Astrocyte (in vitro differentiated cells and primary cell): ENCODE results near the gene CD1D. TPM values are rescaled to one million over a fixed set of nuclear protein-coding genes. Genes with fewer than 3 reads are reported as not detected.

ENCODE experiments used
- DNase-seq: peaks from one replicate; pipeline ENCODE4 v3.0.0-alpha.2; 2010; ENCODE audit warnings: low read depth
- FAIRE-seq: peaks from 2 replicates; lab custom pipeline; 2011; peaks lifted over from hg19 to GRCh38; lab: Jason Lieb, UNC
- H2AFZ ChIP-seq: 2 replicates; pipeline ENCODE4 v1.6.0; 2012; ENCODE audit warnings: low read depth, low read length, inconsistent platforms
- H3K27ac ChIP-seq: 2 replicates; pipeline ENCODE4 v1.5.1; 2011; ENCODE audit warnings: low read depth, low read length, inconsistent platforms
- H3K27me3 ChIP-seq: 2 replicates; pipeline ENCODE4 v1.6.0; 2011; ENCODE audit warnings: low read length, inconsistent platforms; ENCODE audit not compliant: insufficient read depth
- H3K36me3 ChIP-seq: 2 replicates; pipeline ENCODE4 v1.5.1; 2011; ENCODE audit warnings: low read length, inconsistent platforms; ENCODE audit not compliant: insufficient read depth
- H3K4me1 ChIP-seq: 2 replicates; pipeline ENCODE4 v1.5.1; 2011; ENCODE audit warnings: low read length, inconsistent platforms; ENCODE audit not compliant: insufficient read depth
- H3K4me2 ChIP-seq: 2 replicates; pipeline ENCODE4 v1.6.0; 2012; ENCODE audit warnings: low read length, inconsistent platforms
- H3K4me3 ChIP-seq: 2 replicates; pipeline ENCODE4 v1.5.1; 2011; ENCODE audit warnings: low read depth, mild to moderate bottlenecking, low read length, inconsistent platforms; ENCODE audit not compliant: insufficient read depth
- H3K79me2 ChIP-seq: 2 replicates; pipeline ENCODE4 v1.6.0; 2012; ENCODE audit warnings: mild to moderate bottlenecking, low read length, inconsistent platforms; ENCODE audit not compliant: insufficient read depth
- H3K9ac ChIP-seq: 2 replicates; pipeline ENCODE4 v1.6.0; 2012; ENCODE audit warnings: mild to moderate bottlenecking, low read length, inconsistent platforms
- H3K9me3 ChIP-seq: 2 replicates; pipeline ENCODE4 v1.5.1; 2012; ENCODE audit warnings: low read depth, mild to moderate bottlenecking, low read length, inconsistent platforms; ENCODE audit not compliant: insufficient read depth
- H4K20me1 ChIP-seq: 2 replicates; pipeline ENCODE4 v1.6.0; 2012; ENCODE audit warnings: low read length, inconsistent platforms; ENCODE audit not compliant: insufficient read depth
- H3K27ac Mint-ChIP-seq: one replicate; pipeline ENCODE4 v1.8.0; 2021; ENCODE audit warnings: mild to moderate bottlenecking, mixed read lengths; ENCODE audit not compliant: unreplicated experiment
- H3K27me3 Mint-ChIP-seq: one replicate; pipeline ENCODE4 v1.8.0; 2021; ENCODE audit warnings: low read depth, mixed read lengths; ENCODE audit not compliant: unreplicated experiment
- H3K36me3 Mint-ChIP-seq: one replicate; pipeline ENCODE4 v1.8.0; 2021; ENCODE audit warnings: low read depth, mixed read lengths; ENCODE audit not compliant: unreplicated experiment
- H3K4me1 Mint-ChIP-seq: one replicate; pipeline ENCODE4 v1.8.0; 2021; ENCODE audit warnings: low read depth, mixed read lengths; ENCODE audit not compliant: unreplicated experiment
- H3K4me3 Mint-ChIP-seq: one replicate; pipeline ENCODE4 v1.8.0; 2021; ENCODE audit warnings: mild to moderate bottlenecking, moderate library complexity, mixed read lengths; ENCODE audit not compliant: unreplicated experiment
- H3K9me3 Mint-ChIP-seq: one replicate; pipeline ENCODE4 v1.8.0; 2021; ENCODE audit warnings: mild to moderate bottlenecking, mixed read lengths; ENCODE audit not compliant: unreplicated experiment
- CTCF ChIP-seq: IDR thresholded peaks from 2 replicates; pipeline ENCODE4 v1.5.1; 2011; ENCODE audit warnings: low read depth, mild to moderate bottlenecking, inconsistent platforms, low read length, moderate library complexity; ENCODE audit not compliant: insufficient read depth
- EZH2 ChIP-seq: IDR thresholded peaks from 2 replicates; pipeline ENCODE4 v1.6.1; 2012; ENCODE audit warnings: mild to moderate bottlenecking, low read length, inconsistent platforms; ENCODE audit not compliant: insufficient read depth
- total RNA-seq: library from RNA; stranded (reverse); gene quantifications from 2 replicates; pipeline ENCODE4 v1.2.1, GENCODE V29; 2021

CD1D gene
- total RNA-seq, 1 donor from 2014 or later: 0.18 TPM

DNA sequence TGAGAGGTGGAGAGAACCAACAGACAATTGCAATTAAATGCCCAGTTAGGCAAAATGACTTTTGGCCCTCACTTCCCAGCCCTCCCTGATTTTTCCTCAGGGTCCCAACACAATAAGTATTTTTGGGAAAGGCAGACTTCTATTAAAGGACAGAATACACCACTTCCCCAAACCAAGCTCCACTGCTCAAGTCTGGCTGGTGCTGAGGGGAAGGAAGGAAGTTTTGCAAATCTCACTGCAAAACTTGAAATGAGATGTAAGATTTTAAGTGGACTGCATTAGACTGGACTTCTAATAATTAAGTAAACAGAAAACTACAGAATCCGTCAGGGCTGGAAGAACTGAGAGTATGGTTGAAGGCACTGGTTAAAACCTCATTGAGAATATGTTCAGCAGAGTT lies 32.2 kb upstream of the CD1D start:
- Histone ChIP-seq H2AFZ (no peak overlapping the region), H3K9me3 (no peaks in the 10 kb centered on the region), H3K27ac (no peak overlapping the region), H3K36me3 (no peaks in the 10 kb centered on the region), H3K27me3 (no peaks in the 10 kb centered on the region), H3K79me2 (no peaks in the 10 kb centered on the region), H3K4me3 (no peak overlapping the region), H3K9ac (no peak overlapping the region), H4K20me1 (no peaks in the 10 kb centered on the region), H3K4me2 (no peak overlapping the region), H3K4me1 (peaks cover 10% of the 10 kb centered on the region)
- no peak for TF ChIP-seq CTCF
- no peak for TF ChIP-seq EZH2
- FAIRE-seq (no peak), DNase-seq (no peak)
- H3K9me3 Mint-ChIP-seq: no peaks in the 10 kb centered on the region
- peaks cover 1% of the 10 kb centered on the region for H3K27me3 Mint-ChIP-seq
- no peaks in the 10 kb centered on the region for H3K36me3 Mint-ChIP-seq
- H3K27ac Mint-ChIP-seq: no peak overlapping the region
- H3K4me1 Mint-ChIP-seq: peaks cover 11% of the 10 kb centered on the region
- H3K4me3 Mint-ChIP-seq: peak overlapping the region; percentile 27

- Mint-ChIP-seq H3K27ac (no peak overlapping the region), H3K27me3 (peaks cover 1% of the 10 kb centered on the region)
- TF ChIP-seq CTCF (no peak), EZH2 (no peak)
Observed at GRCh38 chr1:158149175-158149574, 31.5 kb upstream of the CD1D start.

GRCh38 chr1:158149577-158150269 lies 31.0 kb upstream of the CD1D start:
- FAIRE-seq (peak; percentile 65), DNase-seq (peak; percentile 87)
- Histone ChIP-seq H3K4me3 (peak overlapping the region; percentile 52), H3K9ac (no peak overlapping the region), H3K4me1 (peaks cover 10% of the 10 kb centered on the region), H3K9me3 (no peaks in the 10 kb centered on the region), H3K27me3 (no peaks in the 10 kb centered on the region), H4K20me1 (no peaks in the 10 kb centered on the region), H3K36me3 (no peaks in the 10 kb centered on the region), H2AFZ (peak overlapping the region; percentile 97), H3K27ac (no peak overlapping the region), H3K79me2 (no peaks in the 10 kb centered on the region), H3K4me2 (peak overlapping the region; percentile 84)
- peak overlapping the region; percentile 77 for H3K4me3 Mint-ChIP-seq
- H3K36me3 Mint-ChIP-seq: no peaks in the 10 kb centered on the region
- H3K9me3 Mint-ChIP-seq: no peaks in the 10 kb centered on the region
- H3K27ac Mint-ChIP-seq: no peak overlapping the region
- H3K4me1 Mint-ChIP-seq: peaks cover 20% of the 10 kb centered on the region
- peaks cover 1% of the 10 kb centered on the region for H3K27me3 Mint-ChIP-seq
- TF ChIP-seq EZH2: no peak
- TF ChIP-seq CTCF: no peak

More at GRCh38 chr1:158149175-158149574, 31.5 kb upstream of the CD1D start:
- no peak overlapping the region for H3K27ac ChIP-seq
- Mint-ChIP-seq H3K9me3 (no peaks in the 10 kb centered on the region), H3K4me1 (peaks cover 14% of the 10 kb centered on the region), H3K36me3 (no peaks in the 10 kb centered on the region), H3K4me3 (peak overlapping the region; percentile 77)
- no peak for DNase-seq
- no peaks in the 10 kb centered on the region for H4K20me1 ChIP-seq
- H3K9ac ChIP-seq: no peak overlapping the region
- peak overlapping the region; percentile 97 for H2AFZ ChIP-seq
- no peaks in the 10 kb centered on the region for H3K36me3 ChIP-seq
- no peaks in the 10 kb centered on the region for H3K9me3 ChIP-seq
- peaks cover 10% of the 10 kb centered on the region for H3K4me1 ChIP-seq
- peak overlapping the region; percentile 84 for H3K4me2 ChIP-seq
- H3K79me2 ChIP-seq: no peaks in the 10 kb centered on the region
- no peaks in the 10 kb centered on the region for H3K27me3 ChIP-seq
- peak overlapping the region; percentile 52 for H3K4me3 ChIP-seq
- no peak for FAIRE-seq
